ENCODE results near the gene NUDT7.

Gene NUDT7

DNA sequence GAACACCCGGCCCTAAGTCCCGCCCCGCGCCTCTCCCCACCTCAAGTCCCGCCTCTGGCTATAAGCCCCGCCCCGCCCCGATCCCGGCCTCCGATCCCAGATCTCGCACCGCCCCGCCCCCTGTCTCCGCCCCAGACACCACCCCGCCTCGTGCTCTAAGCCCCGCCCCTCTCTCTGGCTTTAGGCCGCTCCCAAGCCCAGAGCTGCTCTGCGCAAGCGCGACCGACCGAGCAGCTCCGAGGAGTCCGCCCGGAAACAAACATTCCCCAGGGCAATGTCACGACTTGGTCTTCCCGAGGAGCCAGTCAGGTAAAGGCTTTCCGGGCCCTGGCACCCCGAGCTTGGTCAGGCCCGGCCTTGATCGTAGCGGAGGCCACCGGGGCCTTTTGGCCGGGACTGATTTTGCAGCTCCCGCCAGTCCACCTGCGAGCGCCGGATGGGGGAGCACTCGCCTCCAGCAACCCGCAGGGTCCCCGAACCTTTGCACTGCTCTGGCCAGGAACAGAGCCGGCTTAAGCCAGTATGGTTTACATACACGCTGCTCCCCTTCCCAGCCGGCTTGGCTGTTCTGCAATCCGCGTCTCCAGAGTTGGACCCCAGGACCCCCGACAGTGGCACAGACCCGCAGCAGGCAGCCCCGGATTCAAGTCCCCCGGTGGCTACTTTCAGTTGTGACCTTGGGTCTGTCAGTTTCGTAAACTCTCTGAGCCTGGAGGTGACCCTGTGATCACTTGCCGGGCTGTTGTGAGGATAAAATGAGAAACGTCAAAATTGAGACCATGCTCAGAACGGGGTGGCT lies at the start of gene NUDT7:
Gene NUDT7 (plus strand): TSS at position 206 of the 799 bp plus-strand sequence. CDS start 69 bp downstream, at position 275.
- no peak for FAIRE-seq

DNA sequence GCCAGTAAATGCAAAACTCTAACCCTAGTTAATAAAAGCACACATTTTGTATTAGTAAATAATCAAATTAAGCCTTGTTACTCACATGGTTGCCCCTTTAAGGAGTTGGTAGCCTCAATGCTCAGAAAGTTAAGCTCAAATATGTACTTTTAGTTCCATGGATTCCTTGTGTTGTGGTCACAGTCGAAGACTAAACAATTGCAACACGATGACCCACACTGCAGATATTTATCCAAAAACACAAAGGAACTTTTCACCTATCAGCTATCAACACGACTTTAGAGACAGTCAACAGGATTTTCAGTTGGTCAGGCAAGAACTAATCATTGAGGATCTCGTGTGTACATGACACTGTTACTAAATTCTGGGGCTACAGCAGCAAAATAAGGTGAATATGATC lies 47.4 kb upstream of the NUDT7 start:
- no peak for FAIRE-seq

DNA sequence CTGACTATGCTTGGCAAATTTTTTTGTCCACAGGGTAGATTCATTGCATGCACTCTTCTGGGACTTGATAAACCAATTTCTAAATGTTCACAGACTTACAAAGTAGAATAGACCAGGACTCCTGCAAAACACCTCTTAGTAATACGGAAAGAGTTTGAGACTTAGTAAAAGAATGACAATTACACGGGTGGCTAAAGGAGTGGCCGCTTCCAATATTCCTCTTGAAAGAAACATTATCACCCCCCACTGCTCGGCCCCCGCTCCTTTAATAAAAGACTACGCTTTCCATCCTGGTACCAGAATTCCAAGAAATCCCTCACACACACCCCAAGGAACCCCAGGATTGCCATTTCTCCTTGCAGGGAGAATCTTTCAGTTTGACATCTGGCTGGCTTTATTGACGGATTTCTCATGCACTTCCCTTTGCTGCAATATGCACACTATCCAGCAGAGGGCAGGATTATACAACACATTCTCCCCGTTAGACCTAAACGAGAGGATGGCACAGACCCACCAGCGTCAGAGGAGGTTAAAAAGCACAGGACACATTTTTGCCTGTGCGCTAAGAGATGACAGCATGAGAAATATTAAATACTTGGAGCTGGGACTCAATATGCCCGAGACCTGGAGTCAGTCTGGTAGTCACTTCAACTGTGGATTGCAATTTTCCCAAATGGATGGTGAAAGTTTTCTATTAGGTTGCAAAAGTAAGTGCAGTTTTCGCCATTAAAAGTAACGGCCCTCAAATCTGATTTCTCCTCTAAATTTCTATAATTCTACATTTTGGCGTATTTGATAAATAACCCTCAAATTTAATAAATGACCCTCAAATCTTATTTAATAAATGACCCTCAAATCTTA lies 46.6 kb upstream of the NUDT7 start:
- peak; percentile 87 for FAIRE-seq

DNA sequence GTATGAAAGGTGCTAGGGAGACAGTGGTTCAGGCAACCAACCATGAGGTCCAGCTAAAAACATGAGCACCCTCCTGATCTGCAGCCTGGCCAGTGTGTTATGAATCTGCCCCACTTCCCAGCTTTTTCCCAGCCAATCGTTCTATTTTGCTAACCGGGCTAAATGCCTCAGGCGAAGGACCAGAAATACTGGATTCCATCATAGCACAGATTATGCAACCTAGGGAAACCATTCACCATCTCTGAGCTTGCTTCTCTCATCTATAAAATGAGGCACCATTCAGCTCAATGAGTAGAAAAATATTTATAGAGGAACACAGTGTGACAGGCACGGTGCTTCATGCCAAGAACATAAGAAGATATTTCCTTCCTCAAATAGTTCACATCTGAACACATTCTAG lies 45.2 kb upstream of the NUDT7 start:
- FAIRE-seq, result no peak

DNA sequence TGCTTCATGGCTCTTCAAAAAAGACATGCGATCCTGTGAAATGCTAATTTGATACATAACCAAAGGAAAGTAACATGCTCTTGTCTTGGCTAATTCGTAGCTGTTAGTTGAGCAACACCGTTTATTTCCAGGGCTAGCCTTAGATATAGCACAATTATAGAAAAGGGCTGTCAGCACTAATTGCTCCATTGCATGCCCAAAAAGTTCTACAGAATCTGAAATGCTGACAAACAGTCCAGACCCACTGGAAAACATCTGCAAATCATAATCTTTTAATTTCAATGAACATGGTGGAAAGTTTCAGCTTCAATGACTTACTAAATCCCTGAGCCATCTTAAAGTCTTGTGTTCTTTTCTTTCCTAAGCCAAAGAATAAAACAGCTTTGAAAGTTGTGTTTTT lies 42.9 kb upstream of the NUDT7 start:
- no peak for FAIRE-seq

DNA sequence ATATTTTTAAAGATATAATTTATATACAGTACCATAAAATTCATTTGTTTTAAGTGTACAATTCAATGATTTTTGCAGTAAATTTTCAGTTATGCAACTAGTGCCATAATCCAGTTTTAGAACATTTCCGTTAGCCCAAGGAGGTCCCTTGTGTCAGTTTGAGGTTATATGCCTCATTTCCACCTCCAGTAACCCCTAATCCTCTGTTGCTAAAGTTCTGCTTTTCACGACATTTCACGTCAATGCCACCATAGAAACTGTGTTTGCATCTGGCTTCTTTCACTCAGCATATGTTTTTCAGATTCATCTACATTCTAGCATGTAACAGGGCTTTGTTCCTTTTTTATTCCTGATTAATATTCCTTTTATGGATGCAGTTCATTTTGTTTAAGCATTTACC lies 42.4 kb upstream of the NUDT7 start:
- FAIRE-seq, result no peak

GRCh38 chr16:77680496-77680895 lies 41.8 kb upstream of the NUDT7 start:
- FAIRE-seq, result no peak

DNA sequence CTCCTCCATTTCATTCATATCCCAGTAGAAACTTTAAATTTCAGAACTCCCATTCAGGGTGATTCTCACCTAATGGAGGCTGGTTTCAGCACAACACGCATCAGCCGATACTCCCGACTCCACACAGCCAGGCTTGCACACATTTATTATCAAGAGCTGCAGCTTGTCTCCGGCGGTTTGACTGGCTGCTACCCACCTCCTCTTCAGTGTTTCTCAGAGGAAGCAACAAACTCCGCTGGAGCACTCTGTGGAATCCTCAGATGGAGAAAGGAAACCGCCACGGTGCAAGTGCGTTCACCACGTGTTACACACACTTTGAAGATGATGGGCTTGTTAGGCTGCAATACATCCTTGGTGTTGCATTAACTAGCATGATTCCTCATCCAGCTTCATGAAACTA lies 39.7 kb upstream of the NUDT7 start:
- no peak for FAIRE-seq

DNA sequence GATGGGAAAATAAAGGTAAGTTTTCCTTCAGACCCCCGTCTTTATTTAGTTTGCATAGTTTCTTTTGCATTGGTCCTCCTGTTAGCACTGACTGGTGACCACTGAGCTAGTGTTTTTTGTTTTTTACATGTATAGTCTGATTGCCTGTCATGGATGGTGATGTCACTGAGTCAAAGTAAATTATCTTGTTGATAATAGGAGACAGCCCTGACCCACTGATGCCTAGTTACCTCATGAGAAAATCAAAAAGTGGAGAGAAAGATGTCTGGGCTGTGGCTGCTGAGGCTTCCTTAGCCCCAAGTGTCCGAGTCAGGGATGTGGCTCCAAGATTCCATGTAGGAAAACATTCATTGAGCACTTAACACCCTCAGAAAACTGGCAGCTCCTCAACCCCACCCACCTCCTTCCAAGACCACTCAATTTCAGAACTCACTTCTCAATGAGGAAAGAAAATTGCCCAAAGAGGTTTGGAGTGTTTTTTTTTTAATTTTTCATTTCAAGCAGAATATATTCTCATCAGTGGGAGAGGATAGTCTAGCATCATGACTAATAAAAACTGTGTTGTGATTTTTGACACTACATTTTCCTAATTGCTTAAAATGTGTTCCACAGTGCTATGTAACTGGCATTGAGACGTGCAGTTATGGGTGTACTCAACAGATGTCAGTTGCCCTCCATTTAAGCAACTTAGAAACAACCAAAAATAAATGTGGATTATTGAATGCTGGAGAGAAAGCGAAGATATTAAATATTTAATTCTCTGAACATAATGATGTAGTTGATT lies 38.7 kb upstream of the NUDT7 start:
- peak; percentile 78 for FAIRE-seq

DNA sequence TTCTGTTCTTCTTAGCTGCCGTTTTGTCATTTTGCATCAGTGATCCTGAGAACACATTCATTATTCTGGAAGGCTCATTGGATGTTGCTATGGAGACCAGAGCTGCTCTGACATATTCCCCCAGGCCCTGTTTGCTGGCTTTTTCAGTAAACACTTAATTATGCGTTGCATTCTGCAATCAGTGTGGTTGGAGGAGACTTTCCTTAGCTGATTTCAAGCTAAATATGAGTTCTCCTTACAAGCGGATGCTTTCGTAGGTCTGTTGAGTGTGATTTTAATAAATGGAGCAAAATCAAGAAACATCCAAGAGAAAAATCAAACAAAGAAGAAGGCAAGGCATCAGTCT lies 38.2 kb upstream of the NUDT7 start:
- no peak for FAIRE-seq

- FAIRE-seq, result no peak
These were observed 35.9 kb upstream of the NUDT7 start for GRCh38 chr16:77686385-77686784.

DNA sequence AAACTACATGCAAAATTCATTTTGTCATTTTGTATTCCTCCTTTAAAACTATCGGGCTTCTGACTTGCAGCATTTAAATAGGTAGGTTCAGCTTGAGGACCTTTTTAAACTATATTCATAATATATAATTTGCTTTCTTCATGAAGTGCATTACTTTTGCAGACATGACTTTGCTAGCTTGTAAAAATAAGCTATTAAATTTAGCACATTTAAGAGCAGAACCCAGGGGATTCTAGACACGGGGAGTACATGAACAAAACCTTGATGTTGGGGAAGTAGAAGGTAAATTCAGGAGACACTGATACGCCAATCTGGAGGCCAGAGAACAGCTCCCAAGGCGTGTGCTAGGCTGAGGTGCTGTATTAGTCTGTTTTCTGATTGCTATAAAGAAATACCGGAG lies 32.3 kb upstream of the NUDT7 start:
- FAIRE-seq, result no peak

DNA sequence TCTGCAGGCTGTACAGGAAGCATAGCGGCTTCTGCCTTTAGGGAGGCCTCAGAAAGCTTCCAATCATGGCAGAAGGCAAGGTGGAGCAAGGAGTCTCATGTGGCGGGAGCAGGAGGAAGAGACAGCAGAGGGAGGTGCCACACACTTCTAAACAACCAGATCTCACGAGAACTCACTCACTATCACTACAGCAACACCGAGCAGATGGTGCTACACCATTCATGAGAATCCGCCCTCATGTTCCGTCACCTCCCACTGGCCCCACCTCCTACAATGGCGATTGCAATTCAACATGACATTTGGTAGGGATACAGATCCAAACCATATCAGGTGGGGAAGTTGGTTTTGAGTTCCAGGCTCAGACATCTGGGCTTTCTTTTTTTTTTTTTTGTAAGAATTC lies 31.9 kb upstream of the NUDT7 start:
- FAIRE-seq, result no peak

DNA sequence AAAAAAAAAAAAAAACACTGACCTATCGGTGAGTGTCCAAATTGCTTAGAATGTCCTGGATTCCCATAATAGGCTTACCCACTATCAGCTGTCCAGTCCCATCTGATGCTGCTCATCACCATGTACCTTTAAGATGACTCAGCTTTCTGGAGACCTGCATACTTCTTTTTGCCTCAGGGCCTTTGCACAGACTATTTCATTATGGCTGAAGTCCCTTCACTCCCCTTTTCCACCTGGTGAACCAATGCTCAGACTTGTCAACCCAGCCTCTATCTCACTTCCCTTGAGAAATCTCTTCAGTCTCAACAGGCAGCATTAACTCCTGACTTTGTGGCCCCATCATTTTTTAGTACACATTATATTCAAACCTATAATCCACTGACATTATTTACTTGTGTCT lies 29.7 kb upstream of the NUDT7 start:
- no peak for FAIRE-seq

DNA sequence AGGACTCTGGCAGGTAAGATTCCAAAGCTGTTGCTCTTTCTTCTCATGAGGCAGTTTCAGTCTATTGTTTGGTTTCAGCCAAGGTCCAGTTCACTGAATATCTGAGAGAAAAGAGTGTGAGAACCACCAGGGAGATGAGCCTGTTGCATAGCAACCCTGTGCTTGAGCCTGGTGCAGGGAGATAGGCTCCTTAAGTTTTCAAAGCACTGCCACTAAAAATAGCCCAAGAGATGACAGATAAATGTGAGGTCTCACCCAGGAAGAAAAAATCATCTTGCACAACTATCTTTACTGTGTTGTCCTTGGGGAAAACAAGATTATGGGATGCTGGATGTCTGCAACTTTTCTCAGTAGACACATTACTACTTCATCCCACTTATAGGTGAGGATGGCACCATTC lies 26.2 kb upstream of the NUDT7 start:
- FAIRE-seq, result no peak

- no peak for FAIRE-seq
These were observed 21.5 kb upstream of the NUDT7 start for GRCh38 chr16:77700846-77701245.

DNA sequence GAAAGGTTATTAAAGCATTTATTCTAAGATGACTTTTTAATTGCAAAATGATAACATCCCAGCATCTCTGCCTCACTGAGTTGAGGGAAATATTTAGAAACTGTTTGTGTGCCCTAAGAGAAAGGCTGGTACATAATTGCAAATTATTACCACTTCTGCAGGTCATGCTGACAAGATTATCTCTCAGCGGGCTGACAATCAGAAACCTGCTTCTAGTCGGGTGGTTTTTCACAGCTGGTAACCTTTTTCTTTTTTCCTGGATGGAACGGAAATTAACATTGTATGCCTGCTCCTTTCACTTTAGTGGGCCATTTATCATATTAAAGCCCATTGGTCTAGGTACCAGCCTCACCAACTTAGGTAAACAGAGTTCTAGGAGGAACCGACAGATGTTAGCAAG lies 17.0 kb upstream of the NUDT7 start:
- FAIRE-seq, result no peak

DNA sequence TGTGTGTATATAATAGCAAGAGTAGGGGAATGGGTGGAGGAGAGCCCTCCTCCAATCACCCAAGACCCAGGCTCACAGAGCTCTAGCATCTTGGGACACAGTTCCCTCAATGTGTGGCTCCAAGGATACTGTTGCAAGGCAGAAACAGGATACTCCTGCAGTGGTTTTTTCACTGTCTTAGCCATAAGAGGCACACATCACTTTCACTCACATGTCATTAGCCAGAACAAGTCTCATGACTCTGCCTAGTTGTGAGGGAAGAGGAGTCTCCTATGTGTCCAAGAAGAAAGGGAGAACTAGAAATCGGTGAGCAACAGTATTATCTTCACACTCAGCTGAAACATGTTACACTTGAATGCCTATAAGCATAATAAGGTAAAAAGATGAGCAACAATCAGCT lies 11.1 kb upstream of the NUDT7 start:
- FAIRE-seq, result no peak

- no peak for FAIRE-seq
These were observed 10.5 kb upstream of the NUDT7 start for GRCh38 chr16:77711775-77712174.

DNA sequence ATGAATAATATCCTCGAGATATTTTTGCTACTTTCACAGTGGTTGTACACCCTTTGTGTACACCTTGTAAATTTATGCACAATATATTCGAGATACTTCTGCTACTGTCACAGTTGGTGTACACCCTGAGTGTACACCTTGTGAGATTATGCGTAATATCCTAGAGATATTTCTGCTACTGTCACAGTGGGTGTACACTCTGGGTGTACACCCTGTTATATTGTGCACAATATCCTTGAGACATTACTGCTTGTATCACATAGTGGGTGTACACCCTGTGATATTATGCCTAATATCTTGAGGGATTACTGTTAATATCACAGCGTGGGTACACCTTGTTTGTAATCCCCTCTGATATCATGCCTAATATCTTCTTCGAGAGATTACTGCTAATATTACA lies 7.2 kb upstream of the NUDT7 start:
- no peak for FAIRE-seq

DNA sequence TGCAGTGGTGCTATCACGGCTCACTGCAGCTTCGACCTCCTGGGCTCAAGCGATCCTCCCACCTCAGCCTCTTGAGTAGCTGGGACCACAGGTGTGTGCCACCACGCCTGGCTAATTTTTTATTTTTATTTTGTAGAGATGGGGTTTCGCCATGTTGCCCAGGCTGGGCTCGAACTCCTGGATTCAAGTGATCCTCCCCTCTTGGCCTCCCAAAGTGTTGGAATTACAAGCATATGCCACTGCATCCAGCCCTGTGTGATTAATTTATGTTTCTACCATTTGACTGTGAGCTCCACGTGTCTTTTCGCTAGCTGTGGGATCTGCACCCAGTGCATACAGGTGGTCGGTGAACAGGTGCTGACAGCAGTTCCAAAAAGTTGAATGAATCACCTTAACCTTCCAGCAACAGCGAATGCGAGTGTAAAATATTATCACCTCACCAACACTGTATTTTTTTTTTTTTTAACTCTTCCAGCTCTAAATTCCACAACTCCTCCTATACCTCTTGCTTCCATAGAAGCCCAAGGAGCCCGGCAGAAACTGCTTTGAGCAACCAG lies 484 bp upstream of the NUDT7 start:
- FAIRE-seq, result no peak

DNA sequence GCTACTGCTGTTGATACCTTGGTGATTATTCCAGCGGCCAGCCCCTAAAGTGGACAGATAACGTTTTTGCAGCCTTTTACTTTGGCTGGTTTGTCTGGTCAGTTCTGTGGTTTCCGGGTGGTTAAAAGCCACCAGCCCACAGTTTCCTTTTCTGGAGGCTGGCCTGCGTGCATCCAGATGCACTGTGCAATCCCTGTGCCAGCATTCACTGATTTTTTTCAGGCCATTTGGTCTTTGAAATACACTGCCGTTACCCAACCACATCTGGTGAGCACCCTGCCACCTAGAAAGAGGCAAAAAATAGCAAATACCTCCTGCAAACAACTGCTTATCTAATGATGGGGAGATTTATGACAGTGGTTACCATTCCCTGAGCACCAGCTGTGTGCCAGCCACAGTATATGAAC lies 797 bp downstream of the NUDT7 start:
- FAIRE-seq, result no peak

DNA sequence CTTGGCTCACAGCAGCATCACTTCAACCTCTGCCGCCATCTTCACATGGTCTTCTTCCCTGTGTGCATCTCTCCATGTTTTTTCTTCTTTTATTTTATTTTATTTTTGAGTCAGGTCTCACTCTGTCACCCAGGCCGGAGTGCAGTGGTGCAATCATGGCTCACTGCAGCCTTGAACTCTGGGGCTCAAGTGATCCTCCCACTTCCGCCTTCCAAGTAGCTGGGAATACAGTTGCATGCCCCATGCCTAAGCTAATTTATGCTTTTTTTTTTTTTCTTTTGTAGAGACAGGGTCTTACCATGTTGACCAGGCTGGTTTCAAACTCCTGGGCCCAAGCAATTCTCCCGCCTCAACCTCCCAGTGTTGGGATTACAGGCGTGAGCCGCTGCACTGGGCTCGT lies 1.9 kb downstream of the NUDT7 start:
- no peak for FAIRE-seq
